ENCODE data around the gene CD2AP. TPM values are rescaled to one million over a fixed set of nuclear protein-coding genes. Genes with fewer than 3 reads are reported as not detected.

Gene CD2AP
- total and polyA plus RNA-seq, 9 of the 15 experiments (the other 6 are each of a cell fraction or from before 2014, with no cell fraction given), result 9.4 to 69.7 (median 38.7) TPM

DNA sequence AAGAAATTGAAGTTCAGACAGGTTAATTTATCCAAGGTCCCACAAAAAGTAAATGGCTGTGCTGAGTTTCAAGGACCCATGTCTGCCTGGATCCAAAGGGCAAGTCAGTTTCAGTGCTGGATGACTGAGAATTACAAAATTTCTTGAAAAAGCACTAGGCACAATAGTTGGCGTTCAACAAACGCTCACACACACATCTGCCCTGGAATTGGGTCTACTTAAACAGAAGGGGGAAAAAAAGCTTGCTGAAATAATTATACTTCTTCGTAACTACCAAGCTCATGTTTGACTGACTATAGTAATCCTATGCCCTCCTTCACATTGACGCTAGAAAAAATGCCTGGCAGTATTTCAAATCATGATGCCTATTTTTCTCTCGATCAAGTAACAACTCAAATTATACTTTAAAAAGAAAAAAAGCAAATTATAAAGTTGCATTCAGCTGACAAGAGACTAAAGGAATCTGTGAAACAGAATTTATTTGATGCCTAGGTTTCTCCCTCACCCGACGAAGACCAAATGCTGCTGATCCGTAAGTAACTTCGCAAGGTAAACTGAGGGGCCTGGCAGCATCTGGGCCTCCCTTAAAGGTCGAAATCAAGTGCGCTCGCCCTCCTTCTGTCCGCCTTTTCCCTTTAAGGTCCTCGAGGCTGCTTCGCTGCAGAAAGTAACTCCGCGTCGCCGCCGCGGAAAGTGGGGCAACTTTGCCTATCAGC, 650 bp upstream of the CD2AP start (continued):
- TF ChIP-seq, protein P1, sequence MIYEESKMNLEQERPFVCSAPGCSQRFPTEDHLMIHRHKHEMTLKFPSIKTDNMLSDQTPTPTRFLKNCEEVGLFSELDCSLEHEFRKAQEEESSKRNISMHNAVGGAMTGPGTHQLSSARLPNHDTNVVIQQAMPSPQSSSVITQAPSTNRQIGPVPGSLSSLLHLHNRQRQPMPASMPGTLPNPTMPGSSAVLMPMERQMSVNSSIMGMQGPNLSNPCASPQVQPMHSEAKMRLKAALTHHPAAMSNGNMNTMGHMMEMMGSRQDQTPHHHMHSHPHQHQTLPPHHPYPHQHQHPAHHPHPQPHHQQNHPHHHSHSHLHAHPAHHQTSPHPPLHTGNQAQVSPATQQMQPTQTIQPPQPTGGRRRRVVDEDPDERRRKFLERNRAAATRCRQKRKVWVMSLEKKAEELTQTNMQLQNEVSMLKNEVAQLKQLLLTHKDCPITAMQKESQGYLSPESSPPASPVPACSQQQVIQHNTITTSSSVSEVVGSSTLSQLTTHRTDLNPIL (CRISPR knock-in tag; IDR thresholded peaks at IDR 0.05), result no peak
- TF ChIP-seq, protein P2, sequence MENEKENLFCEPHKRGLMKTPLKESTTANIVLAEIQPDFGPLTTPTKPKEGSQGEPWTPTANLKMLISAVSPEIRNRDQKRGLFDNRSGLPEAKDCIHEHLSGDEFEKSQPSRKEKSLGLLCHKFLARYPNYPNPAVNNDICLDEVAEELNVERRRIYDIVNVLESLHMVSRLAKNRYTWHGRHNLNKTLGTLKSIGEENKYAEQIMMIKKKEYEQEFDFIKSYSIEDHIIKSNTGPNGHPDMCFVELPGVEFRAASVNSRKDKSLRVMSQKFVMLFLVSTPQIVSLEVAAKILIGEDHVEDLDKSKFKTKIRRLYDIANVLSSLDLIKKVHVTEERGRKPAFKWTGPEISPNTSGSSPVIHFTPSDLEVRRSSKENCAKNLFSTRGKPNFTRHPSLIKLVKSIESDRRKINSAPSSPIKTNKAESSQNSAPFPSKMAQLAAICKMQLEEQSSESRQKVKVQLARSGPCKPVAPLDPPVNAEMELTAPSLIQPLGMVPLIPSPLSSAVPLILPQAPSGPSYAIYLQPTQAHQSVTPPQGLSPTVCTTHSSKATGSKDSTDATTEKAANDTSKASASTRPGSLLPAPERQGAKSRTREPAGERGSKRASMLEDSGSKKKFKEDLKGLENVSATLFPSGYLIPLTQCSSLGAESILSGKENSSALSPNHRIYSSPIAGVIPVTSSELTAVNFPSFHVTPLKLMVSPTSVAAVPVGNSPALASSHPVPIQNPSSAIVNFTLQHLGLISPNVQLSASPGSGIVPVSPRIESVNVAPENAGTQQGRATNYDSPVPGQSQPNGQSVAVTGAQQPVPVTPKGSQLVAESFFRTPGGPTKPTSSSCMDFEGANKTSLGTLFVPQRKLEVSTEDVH (IDR thresholded peaks at IDR 0.05; ENCODE audit: low read depth, partially characterized antibody), result no peak
- TF ChIP-seq THRAP3 (IDR thresholded peaks at IDR 0.05; ENCODE audit: borderline replicate concordance) (no peak), CHCHD3 (CRISPR knock-in tag; IDR thresholded peaks at IDR 0.05) (0 out of 2 replicates have a peak, but pooled peaks have one; percentile 13), ZFP36 (IDR thresholded peaks at IDR 0.05; ENCODE audit: low read depth, low read length, partially characterized antibody) (no peak), GTF2E2 (tag; IDR thresholded peaks at IDR 0.05) (no peak), CBX8 (IDR thresholded peaks at IDR 0.05; ENCODE audit: borderline replicate concordance, extremely low read depth, low read depth, low read length, poor library complexity, severe bottlenecking) (no peak), NR2C2 (CRISPR knock-in tag; IDR thresholded peaks at IDR 0.05) (no peak), NR2C2 (tag; IDR thresholded peaks at IDR 0.05) (0 out of 2 replicates have a peak, but pooled peaks have one; percentile 15), SOX6 (IDR thresholded peaks at IDR 0.05) (no peak), HNRNPL (IDR thresholded peaks at IDR 0.05; ENCODE audit: low read depth, low read length) (0 out of 2 replicates have a peak, but pooled peaks have one; percentile 4), STAT5A (IDR thresholded peaks at IDR 0.05; ENCODE audit: borderline replicate concordance, low read length) (0 out of 2 replicates have a peak, but pooled peaks have one; percentile 6), PHB2 (IDR thresholded peaks at IDR 0.05; ENCODE audit: low read depth) (no peak), POU5F1 (IDR thresholded peaks at IDR 0.05; ENCODE audit: borderline replicate concordance, low read depth, low read length, partially characterized antibody) (no peak)
- TF ChIP-seq, protein P3, sequence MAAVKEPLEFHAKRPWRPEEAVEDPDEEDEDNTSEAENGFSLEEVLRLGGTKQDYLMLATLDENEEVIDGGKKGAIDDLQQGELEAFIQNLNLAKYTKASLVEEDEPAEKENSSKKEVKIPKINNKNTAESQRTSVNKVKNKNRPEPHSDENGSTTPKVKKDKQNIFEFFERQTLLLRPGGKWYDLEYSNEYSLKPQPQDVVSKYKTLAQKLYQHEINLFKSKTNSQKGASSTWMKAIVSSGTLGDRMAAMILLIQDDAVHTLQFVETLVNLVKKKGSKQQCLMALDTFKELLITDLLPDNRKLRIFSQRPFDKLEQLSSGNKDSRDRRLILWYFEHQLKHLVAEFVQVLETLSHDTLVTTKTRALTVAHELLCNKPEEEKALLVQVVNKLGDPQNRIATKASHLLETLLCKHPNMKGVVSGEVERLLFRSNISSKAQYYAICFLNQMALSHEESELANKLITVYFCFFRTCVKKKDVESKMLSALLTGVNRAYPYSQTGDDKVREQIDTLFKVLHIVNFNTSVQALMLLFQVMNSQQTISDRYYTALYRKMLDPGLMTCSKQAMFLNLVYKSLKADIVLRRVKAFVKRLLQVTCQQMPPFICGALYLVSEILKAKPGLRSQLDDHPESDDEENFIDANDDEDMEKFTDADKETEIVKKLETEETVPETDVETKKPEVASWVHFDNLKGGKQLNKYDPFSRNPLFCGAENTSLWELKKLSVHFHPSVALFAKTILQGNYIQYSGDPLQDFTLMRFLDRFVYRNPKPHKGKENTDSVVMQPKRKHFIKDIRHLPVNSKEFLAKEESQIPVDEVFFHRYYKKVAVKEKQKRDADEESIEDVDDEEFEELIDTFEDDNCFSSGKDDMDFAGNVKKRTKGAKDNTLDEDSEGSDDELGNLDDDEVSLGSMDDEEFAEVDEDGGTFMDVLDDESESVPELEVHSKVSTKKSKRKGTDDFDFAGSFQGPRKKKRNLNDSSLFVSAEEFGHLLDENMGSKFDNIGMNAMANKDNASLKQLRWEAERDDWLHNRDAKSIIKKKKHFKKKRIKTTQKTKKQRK (IDR thresholded peaks at IDR 0.05; ENCODE audit: borderline replicate concordance, low read depth, low read length), result no peak
- TF ChIP-seq, protein P4, sequence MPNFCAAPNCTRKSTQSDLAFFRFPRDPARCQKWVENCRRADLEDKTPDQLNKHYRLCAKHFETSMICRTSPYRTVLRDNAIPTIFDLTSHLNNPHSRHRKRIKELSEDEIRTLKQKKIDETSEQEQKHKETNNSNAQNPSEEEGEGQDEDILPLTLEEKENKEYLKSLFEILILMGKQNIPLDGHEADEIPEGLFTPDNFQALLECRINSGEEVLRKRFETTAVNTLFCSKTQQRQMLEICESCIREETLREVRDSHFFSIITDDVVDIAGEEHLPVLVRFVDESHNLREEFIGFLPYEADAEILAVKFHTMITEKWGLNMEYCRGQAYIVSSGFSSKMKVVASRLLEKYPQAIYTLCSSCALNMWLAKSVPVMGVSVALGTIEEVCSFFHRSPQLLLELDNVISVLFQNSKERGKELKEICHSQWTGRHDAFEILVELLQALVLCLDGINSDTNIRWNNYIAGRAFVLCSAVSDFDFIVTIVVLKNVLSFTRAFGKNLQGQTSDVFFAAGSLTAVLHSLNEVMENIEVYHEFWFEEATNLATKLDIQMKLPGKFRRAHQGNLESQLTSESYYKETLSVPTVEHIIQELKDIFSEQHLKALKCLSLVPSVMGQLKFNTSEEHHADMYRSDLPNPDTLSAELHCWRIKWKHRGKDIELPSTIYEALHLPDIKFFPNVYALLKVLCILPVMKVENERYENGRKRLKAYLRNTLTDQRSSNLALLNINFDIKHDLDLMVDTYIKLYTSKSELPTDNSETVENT (CRISPR knock-in tag; IDR thresholded peaks at IDR 0.05), result no peak
